Osteoblast (primary cell): ENCODE data around the gene CCDC112. TPM values are rescaled to one million over a fixed set of nuclear protein-coding genes. Genes with fewer than 3 reads are reported as not detected.

Source experiments
- DNase-seq: peaks from one replicate; pipeline ENCODE4 v3.0.0; 2011; ENCODE audit warnings: low spot score, mixed read lengths; ENCODE audit not compliant: insufficient read length; ENCODE audit errors: missing footprints
- H2AFZ ChIP-seq: 2 replicates; pipeline ENCODE4 v1.6.0; 2011; ENCODE audit warnings: mild to moderate bottlenecking, low read length
- H3K27ac ChIP-seq: 2 replicates; pipeline ENCODE4 v1.5.1; 2011; ENCODE audit warnings: mild to moderate bottlenecking, low read depth, low read length, moderate library complexity
- H3K27me3 ChIP-seq: 2 replicates; pipeline ENCODE4 v1.6.0; 2012; ENCODE audit warnings: mild to moderate bottlenecking, control low read depth, inconsistent platforms, low read length, moderate library complexity; ENCODE audit not compliant: insufficient read depth
- H3K36me3 ChIP-seq: 2 replicates; pipeline ENCODE4 v1.5.1; 2011; ENCODE audit warnings: mild to moderate bottlenecking, low read length, control low read depth, moderate library complexity; ENCODE audit not compliant: insufficient read depth
- H3K4me1 ChIP-seq: 2 replicates; pipeline ENCODE4 v1.5.1; 2011; ENCODE audit warnings: mild to moderate bottlenecking, low read length, control low read depth, moderate library complexity; ENCODE audit not compliant: insufficient read depth
- H3K4me2 ChIP-seq: 2 replicates; pipeline ENCODE4 v1.6.0; 2011; ENCODE audit warnings: mild to moderate bottlenecking, low read length; ENCODE audit not compliant: insufficient read depth
- H3K4me3 ChIP-seq: fragments of 200-600 bp; sonication (generic); 3 replicates; pipeline ENCODE4 v1.5.1; 2012; ENCODE audit warnings: mild to moderate bottlenecking, low read length, inconsistent platforms; ENCODE audit not compliant: insufficient read depth
- H3K79me2 ChIP-seq: 2 replicates; pipeline ENCODE4 v1.6.0; 2012; ENCODE audit warnings: mild to moderate bottlenecking, low read length, control low read depth, inconsistent platforms; ENCODE audit not compliant: insufficient read depth
- H3K9me3 ChIP-seq: 2 replicates; pipeline ENCODE4 v1.5.1; 2011; ENCODE audit warnings: low read depth, low read length, control low read depth
- H4K20me1 ChIP-seq: 2 replicates; pipeline ENCODE4 v1.6.0; 2012; ENCODE audit warnings: mild to moderate bottlenecking, low read length, control low read depth; ENCODE audit not compliant: insufficient read depth
- total RNA-seq: library from RNA; depleted of rRNA; stranded (reverse); fragments of >200 nt; gene quantifications from 2 replicates; pipeline ENCODE4 v1.2.3, GENCODE V29; 2012
- TF ChIP-seq, protein P1 (sequence below): IDR thresholded peaks from 2 replicates; pipeline ENCODE4 v1.5.1; 2011; ENCODE audit warnings: mild to moderate bottlenecking, low read depth, low read length, moderate library complexity; ENCODE audit errors: extremely low read depth

Gene CCDC112
- total RNA-seq, 1 donor = 4.7 TPM

DNA sequence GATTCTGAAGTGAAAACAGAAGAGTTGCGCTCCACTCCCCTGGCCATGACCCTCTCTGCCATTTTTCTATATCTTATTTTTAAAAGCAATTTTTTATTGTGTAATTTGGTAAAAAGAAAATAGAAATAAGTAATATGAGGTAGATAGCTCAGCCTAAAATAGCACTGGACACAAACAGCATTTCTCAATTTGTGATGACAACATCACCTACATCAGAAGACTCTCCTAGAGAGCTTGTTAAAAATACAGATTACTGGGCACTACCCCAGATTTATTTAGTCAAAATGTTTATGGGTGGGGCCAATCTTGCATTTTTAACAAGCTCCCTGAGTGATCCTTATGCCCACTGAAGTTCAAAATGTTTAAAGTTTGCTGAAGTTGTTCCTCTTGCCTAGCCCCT, 40.5 kb upstream of the CCDC112 start:
- Histone ChIP-seq H3K27ac (no peak overlapping the region), H2AFZ (no peak overlapping the region), H3K9me3 (no peaks in the 10 kb centered on the region), H3K4me3 (no peak overlapping the region), H4K20me1 (no peaks in the 10 kb centered on the region), H3K4me1 (no peaks in the 10 kb centered on the region), H3K36me3 (no peaks in the 10 kb centered on the region), H3K4me2 (no peak overlapping the region), H3K79me2 (no peaks in the 10 kb centered on the region), H3K27me3 (no peaks in the 10 kb centered on the region)
- TF ChIP-seq, protein P1, sequence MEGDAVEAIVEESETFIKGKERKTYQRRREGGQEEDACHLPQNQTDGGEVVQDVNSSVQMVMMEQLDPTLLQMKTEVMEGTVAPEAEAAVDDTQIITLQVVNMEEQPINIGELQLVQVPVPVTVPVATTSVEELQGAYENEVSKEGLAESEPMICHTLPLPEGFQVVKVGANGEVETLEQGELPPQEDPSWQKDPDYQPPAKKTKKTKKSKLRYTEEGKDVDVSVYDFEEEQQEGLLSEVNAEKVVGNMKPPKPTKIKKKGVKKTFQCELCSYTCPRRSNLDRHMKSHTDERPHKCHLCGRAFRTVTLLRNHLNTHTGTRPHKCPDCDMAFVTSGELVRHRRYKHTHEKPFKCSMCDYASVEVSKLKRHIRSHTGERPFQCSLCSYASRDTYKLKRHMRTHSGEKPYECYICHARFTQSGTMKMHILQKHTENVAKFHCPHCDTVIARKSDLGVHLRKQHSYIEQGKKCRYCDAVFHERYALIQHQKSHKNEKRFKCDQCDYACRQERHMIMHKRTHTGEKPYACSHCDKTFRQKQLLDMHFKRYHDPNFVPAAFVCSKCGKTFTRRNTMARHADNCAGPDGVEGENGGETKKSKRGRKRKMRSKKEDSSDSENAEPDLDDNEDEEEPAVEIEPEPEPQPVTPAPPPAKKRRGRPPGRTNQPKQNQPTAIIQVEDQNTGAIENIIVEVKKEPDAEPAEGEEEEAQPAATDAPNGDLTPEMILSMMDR = no peak
- no peak for DNase-seq

DNA sequence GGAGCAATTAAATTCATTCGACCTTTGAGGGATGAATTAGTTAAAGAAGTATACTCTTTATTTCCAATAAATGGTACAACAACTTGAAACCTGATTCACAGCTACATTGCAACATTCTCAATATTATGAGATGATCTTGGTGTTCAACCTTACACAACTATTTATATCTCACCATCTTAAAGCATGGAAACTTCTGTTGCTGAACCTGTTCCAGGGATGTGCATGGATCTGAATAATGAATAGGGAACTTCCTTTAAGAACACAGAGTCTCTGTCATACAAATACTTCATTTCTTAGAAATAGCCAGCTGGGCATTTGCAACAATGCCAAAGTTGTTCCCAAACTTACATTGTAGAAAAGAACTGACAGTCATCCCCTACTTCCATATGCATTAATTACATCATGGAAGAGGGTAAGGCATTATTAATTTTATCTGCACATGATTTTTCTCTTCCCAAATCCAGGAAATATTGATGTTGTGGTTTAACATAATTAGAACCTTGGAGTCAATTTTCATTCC, 39.8 kb upstream of the CCDC112 start:
- Histone ChIP-seq H3K4me2 (no peak overlapping the region), H3K27me3 (no peaks in the 10 kb centered on the region), H3K4me3 (no peak overlapping the region), H3K79me2 (no peaks in the 10 kb centered on the region), H2AFZ (no peak overlapping the region), H4K20me1 (no peaks in the 10 kb centered on the region), H3K4me1 (no peaks in the 10 kb centered on the region), H3K9me3 (no peaks in the 10 kb centered on the region), H3K36me3 (no peaks in the 10 kb centered on the region), H3K27ac (no peak overlapping the region)
- TF ChIP-seq, protein P1 = no peak
- DNase-seq = no peak

DNA sequence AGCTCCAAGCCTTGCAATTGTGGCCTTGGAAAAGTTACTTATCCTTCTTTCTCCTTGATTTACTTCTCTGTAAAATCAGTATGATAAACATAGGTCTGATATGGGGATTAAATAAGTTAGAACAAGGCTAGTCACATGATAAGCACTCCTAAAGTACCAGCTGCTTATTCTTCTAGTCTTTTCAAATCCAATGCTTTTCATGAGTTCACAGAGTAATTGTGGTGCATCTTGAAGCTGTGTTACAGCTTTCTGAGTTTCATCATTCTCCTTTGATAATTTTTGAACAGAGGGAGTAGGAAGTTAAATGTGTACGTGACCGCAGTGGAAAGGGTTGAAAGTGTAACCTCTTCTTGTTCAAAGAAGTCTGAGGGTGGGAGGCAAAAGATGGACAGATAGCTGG, 38.8 kb upstream of the CCDC112 start:
- H3K4me2 ChIP-seq = no peak overlapping the region
- H3K27ac ChIP-seq = no peak overlapping the region
- H3K36me3 ChIP-seq = no peaks in the 10 kb centered on the region
- H3K27me3 ChIP-seq = no peaks in the 10 kb centered on the region
- no peak overlapping the region for H3K4me3 ChIP-seq
- H3K9me3 ChIP-seq = no peaks in the 10 kb centered on the region
- no peak for DNase-seq
- no peaks in the 10 kb centered on the region for H4K20me1 ChIP-seq
- no peaks in the 10 kb centered on the region for H3K79me2 ChIP-seq
- H3K4me1 ChIP-seq = no peaks in the 10 kb centered on the region
- no peak overlapping the region for H2AFZ ChIP-seq
- TF ChIP-seq, protein P1 = no peak

DNA sequence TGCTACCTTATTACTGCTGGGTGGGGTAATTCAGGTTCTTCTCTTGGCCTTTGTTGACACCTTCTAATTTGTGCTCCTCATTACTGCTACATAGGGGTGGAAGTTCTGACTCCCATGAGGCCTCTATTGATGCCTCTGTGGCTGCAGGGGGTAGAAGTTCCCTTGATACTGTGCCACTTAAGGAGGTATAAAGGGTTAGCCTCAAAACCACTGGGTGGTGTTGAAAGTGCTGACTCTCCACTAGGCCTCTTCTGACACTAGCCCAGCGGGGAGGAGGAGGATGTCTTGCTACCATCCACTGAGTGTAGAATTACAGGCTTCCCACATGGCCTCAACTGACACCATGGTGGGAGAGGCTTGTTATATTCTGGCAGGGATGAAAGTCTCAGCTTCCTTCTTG, 36.7 kb upstream of the CCDC112 start:
- Histone ChIP-seq H3K36me3 (no peaks in the 10 kb centered on the region), H3K79me2 (no peaks in the 10 kb centered on the region), H3K4me2 (no peak overlapping the region), H4K20me1 (no peaks in the 10 kb centered on the region), H3K9me3 (no peaks in the 10 kb centered on the region), H3K4me1 (no peaks in the 10 kb centered on the region), H2AFZ (peak overlapping the region; percentile 36), H3K27ac (no peak overlapping the region), H3K27me3 (no peaks in the 10 kb centered on the region), H3K4me3 (no peak overlapping the region)
- TF ChIP-seq, protein P1 = no peak
- no peak for DNase-seq
